GM20431 (cell line): Measurements from ENCODE around the gene CAMK2B.

Experiments
- in situ Hi-C: fragments of 300-500 bp; cut with MseI, MboI; formaldehyde crosslinking; loops from one replicate; pipeline ENCODE4 v1.15.0; 2020; ENCODE audit warnings: low sequenced_read_pairs; ENCODE audit not compliant: unreplicated experiment

Gene CAMK2B

DNA sequence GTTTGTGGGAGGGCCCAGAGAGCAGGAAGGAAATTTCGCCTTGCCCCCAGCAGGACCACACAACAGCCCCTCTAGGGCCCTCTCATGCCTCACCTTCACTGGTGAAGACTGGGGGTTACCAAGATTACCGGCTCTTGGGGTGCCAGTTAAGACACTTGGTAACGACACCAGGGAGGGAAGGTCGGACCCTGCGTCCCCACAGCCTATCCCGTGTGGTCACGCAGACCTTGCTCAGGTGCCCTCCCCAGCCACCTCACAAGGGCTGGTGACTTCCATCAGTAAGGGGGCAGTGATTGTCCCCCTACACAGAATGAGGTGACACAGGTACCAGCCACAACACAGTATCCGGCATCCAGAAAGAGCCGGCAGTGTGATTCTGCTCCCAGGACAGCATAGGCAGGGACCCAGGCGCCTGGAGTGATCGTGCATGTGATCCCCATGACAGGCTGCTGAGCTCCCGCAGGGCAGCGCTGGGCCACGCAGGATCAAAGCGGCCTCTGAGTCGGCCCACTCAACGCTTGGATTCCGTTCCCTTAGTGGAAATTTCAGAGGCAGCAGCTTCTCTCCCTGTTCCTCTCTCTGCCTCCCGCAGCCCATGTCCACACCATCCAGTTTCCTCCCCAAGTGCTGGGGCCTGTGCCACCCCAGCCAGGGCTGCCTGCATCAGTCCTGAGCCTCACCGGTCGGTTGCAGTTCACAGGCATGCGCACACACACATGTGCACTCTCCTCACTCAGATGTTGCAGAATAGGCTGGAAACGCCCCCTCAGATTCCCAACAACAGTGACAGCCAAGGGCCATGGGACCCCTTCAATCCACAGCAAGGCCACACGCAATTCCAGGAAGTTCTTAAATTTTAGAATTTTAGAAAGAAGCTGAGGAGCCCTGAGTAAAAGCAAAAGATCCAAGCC, 35.8 kb downstream of the CAMK2B start:
- in situ Hi-C loops, result no loop called here

DNA sequence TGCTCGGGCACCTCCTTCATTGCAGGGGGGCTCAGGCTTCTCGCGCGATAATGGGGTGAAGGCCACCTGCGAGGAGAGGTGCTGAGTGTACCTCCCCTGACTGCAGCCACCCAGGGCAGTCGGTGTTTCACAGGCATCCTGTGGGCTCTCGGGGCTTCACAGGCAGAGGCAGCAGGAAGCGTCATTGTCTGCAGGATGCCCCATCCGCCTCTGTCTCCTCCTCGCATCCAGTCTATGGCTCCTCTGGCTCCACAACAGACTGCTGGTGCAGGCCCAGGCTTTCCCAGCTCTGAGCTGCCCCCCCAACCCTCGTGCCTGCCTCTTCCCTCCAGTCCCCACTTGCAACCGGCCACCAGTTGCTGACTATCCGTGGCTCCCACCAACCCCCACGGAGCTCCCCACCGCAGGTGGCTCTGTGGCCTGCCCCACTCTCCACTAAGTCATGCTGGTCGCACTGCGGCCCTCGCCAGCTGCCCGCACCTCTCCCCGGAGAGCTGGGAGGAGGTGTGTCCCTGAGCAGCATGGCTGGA, 36.5 kb downstream of the CAMK2B start:
- in situ Hi-C loops, result no loop called here

DNA sequence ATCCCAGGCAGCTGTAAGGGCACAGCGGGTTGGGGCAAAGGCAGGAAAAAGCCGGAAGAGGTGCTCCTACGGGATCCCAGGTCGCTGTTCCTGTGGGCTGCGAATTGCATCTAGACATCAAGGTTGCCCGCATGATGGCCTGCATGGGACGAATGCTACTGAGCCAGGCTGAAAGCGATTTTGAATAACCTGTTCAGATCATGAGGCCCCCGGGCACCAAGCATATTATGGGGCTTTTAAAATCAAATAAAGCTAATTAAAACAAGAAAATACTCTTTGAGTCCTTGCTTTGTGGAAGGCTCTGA, 37.1 kb downstream of the CAMK2B start:
- in situ Hi-C loops, result no loop called here

DNA sequence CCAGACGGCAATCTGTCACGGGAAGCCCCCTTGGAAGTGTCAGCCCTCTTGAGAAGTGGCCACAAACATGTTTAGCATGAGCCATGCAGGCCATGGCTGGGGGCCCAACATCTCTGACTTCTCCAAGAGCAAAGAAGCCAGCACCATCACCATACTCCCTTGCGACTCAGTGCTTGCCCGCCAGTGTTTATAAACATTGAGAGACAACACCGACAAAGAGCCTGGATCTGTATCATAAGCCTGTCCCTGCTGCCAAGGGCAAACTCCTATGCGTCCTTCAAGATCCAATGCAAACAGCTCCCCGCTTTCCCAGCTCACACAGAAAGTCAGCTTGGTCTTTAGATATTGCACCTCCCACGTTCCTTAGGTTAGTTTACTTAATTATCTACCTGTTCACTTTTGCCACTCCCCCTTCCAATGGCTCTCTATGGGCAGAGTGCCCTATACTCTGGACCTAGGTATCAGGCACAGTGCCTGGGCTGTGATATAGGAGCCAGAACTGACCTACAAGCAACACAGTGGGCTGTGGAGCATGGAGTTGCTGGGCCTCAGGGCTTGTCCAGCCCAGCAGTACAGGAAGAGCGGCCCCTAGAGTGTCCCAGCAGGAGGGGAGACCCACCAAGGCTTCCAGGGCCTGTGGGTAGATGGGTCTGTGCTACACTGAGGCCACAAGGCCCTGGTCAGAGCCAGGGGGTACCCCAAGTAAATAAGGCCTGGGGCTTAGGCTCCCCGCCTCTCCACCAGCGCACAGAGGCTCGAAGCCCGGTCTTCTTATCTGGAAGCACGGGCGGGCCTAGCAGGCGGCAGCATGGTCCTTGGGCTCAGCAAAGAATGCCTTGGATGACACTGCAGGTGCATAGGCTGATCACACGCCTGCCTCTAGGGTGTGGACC, 37.7 kb downstream of the CAMK2B start:
- in situ Hi-C loops, result no loop called here

DNA sequence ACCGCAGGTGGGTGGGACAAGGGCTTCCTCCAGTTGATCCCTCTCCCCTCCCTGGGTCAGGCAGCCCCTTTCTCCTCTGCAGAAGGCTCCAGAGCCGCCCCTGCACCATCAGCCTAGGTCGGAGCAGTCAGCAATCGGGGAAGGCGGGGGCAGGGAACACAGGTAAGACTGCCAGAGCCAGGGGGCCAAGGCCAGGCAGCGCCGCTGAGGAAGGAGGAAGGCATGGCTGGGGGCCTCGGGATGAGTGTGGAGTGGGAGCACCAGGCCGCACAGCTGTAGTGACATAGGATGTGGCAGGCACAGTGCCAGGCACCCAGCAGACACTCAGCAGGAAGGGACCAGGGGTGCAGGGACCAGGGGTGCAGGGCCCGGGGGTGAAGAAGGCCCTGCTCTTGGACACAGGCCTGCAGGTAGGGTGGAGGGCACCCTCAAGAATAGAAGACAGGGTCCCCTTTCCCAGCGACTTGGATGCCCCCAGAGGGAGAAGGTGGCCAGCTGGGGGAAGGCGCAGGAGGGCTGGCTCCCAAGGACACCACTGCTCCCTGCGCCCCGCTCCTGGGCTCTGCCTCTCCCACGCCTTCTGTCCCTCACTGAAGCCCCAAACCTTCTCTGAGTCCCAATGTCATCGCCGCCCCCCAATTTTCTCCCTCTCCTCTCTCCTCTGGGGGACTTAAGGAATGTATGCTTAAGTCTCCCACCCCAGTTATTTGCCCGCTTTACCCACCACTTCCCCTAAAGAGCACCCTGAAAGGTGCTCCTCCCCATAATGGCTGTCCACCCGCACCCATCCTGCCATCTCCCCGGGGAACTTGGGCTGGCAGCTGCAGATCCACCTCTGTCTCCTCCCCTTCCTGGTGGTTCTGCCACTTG, 38.5 kb downstream of the CAMK2B start:
- in situ Hi-C loops, result no loop called here

DNA sequence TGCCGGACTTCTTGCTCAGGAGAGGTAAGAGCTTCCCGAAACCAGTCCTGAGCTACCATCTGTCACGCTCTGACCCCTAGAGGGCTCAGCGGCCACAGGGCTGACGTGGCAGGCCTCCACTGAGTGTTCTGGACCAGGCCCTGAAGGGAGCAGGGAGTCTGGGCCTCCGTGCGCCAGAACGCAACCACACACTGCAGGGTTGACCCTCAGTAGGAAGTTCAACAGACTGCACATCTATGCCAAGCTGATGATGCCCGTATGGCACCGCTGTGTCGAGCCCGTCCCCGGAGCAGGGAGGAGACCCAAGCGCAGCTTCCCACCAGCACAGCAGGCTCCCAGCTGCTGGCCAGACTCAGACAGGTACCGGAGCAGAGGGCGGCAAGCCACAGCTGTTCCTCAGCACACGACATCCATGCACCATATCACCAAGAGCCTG, 39.2 kb downstream of the CAMK2B start:
- in situ Hi-C loops, result no loop called here

- in situ Hi-C loops, result no loop called here
Observed at GRCh38 chr7:44285561-44285960, 39.8 kb downstream of the CAMK2B start.

- in situ Hi-C loops, result no loop called here
Observed at GRCh38 chr7:44284881-44285541, 40.4 kb downstream of the CAMK2B start.

DNA sequence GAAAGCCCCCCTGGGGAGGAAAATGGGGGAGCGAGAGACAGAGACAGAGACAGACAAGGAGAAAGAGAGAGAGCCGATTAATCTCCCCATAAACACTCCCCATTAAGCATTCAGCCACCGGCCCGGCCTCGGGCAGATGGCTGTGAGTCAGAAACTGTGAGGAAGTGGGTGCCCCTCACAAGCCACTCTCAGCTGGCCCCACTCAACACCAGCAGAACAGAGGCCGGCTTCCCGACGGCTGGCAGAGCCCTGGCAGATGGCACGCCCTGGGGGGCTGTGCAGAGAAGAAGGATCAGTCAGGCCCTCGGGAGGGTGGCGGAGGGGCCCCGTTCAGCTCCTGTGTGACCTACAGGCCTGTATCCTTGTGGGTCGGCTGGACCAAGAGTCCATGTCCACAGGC, 41.2 kb downstream of the CAMK2B start:
- in situ Hi-C loops, result no loop called here

- in situ Hi-C loops, result no loop called here
Observed at GRCh38 chr7:44283381-44284211, 41.8 kb downstream of the CAMK2B start.

- in situ Hi-C loops, result no loop called here
Observed at GRCh38 chr7:44282601-44283171, 42.7 kb downstream of the CAMK2B start.

DNA sequence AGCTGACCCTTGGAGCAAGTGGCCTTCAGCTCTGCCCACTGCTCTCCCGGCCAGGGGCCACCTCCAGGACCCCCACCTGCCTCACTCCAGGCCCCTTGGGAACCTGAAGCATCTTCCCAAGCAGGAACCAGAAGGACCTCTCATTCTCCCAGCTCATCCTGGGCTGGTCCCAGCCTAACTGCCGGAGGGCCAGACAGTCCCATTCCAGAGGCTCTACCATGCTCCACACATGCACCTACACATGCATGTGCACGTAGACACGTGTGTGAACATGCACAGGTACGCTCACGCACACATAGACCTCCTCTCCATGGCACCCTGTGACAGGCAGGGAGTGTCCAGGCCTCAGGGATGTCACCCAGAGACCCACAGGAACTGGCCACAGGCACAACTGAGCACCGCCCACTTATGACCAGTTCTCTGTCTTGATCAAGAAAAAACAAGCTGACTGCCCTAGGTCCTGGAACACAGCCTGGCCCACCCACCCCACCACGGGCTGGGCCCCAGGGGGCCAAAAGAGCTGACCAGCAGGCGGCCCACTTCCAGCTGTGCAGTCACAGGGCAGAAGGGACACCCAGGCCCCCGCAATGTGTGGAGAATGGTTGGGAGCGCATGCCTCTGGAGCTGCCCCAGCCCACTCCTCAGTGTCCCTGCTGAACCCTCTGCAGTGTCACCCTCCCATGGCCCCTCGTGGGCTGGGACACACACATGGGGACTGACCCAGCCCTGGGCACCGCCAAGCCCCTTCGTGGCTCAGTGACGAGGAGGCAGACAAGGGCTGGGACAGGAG, 43.4 kb downstream of the CAMK2B start:
- in situ Hi-C loops, result no loop called here

DNA sequence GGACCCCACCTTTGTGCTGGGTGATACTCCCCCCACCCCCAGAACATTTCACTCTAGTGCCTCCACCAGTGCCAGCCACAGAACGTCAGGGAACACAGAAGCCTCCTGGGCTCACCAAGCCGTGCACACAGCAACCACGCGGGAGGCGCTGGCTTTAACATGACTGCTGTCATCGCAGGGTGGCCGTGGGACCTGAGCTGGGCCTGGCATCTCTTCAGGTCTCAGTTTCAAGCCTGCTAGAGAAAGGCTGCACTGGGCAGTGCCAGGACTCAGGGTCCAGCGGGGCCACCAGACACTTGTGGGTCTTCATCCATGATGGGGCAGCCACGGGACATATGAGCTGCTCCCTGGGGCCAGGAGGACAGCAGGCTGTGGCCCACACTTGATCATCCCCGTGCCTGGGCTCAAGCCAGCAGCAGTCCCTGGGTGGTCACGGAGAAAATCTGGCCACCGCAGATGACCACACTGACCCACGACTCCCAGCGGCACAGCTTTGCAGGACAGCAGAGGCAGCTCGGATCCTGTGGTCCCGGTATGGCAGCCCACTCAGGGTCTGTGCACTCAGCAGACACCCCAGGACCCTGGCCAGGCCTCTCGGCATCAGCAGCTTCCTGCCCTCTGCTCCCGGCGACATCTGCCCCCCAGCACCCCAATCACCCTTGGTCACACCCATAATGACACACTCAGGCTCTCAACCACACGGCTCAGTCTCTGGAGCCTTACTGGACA, 44.2 kb downstream of the CAMK2B start:
- in situ Hi-C loops, result no loop called here

- in situ Hi-C loops, result no loop called here
Observed at GRCh38 chr7:44280636-44280992, 44.8 kb downstream of the CAMK2B start.

GRCh38 chr7:44279731-44280505, 45.5 kb downstream of the CAMK2B start:
- in situ Hi-C loops, result no loop called here

DNA sequence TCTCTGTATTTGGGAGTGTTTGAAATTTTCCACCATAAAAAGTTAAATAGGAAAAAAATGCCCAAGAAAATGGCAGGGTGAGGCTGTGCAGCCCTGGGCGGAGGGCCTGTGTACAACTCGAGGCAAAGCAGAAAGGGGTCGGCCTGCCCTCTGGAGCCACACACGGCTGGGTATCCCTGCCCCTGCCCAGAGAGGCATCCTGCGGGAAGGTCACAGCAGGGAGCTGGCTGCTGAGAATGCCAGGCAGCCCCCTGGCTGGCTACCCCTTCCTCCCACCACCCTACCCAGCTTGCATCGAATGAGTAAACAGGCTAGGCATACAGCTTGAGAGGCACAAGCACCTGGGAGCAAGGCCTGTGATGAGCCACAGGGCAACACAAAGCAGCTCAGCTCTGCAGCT, 46.1 kb downstream of the CAMK2B start:
- in situ Hi-C loops, result no loop called here
